ENCODE measurements around the gene HOXB1. TPM values are rescaled to one million over a fixed set of nuclear protein-coding genes. Genes with fewer than 3 reads are reported as not detected.
"Not testable (repeated sequence)": the region's sequence is repeated elsewhere in the genome, so short reads cannot be mapped to it uniquely, and the experiment has no call there.

The HOXB1 gene
- total RNA-seq, 3 donors from 2014 or later = not detected

- Mint-ChIP-seq H3K36me3 (ENCODE audit: insufficient read depth) (no peaks in the 10 kb centered on the region), H3K4me1 (ENCODE audit: low read depth) (peaks cover 41% of the 10 kb centered on the region), H3K4me3 (no peak overlapping the region), H3K9me3 (no peaks in the 10 kb centered on the region), H3K27me3 (ENCODE audit: low read depth) (peaks cover 14% of the 10 kb centered on the region)
- no peak for ATAC-seq
- no peak for DNase-seq
Observed at GRCh38 chr17:48514477-48514876, 16.3 kb downstream of the HOXB1 start.

- Mint-ChIP-seq H3K4me3 (no peak overlapping the region), H3K4me1 (ENCODE audit: low read depth) (peaks cover 41% of the 10 kb centered on the region), H3K9me3 (no peaks in the 10 kb centered on the region)
Observed at GRCh38 chr17:48513666-48514455, 16.9 kb downstream of the HOXB1 start.

DNA sequence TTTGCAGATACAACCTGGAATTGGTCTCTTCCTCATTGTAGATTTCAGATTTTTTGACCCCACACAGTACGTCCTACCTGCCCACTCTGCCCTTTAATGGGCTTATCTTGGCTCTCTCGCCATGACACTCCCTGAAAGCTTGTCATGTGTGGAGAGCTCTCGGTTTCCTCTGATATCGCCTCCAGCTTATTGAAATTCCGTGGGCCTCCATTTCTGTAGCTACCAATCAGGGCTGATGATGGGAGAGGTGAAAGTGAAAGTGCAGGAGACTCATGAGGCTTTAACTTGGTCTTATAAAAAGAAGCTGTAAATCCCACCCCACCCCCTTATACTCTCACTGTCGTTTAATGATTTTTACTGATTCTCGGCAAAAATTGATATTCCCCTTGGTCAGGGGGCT is 17.7 kb downstream of the HOXB1 start:
- no peaks in the 10 kb centered on the region for H3K36me3 Mint-ChIP-seq (ENCODE audit: insufficient read depth)
- peaks cover 41% of the 10 kb centered on the region for H3K4me1 Mint-ChIP-seq (ENCODE audit: low read depth)
- H3K4me3 Mint-ChIP-seq = peak overlapping the region; percentile 59

More at GRCh38 chr17:48513666-48514455, 16.9 kb downstream of the HOXB1 start:
- peaks cover 14% of the 10 kb centered on the region for H3K27me3 Mint-ChIP-seq (ENCODE audit: low read depth)
- ATAC-seq (no peak), DNase-seq (no peak)
- no peaks in the 10 kb centered on the region for H3K36me3 Mint-ChIP-seq (ENCODE audit: insufficient read depth)

DNA sequence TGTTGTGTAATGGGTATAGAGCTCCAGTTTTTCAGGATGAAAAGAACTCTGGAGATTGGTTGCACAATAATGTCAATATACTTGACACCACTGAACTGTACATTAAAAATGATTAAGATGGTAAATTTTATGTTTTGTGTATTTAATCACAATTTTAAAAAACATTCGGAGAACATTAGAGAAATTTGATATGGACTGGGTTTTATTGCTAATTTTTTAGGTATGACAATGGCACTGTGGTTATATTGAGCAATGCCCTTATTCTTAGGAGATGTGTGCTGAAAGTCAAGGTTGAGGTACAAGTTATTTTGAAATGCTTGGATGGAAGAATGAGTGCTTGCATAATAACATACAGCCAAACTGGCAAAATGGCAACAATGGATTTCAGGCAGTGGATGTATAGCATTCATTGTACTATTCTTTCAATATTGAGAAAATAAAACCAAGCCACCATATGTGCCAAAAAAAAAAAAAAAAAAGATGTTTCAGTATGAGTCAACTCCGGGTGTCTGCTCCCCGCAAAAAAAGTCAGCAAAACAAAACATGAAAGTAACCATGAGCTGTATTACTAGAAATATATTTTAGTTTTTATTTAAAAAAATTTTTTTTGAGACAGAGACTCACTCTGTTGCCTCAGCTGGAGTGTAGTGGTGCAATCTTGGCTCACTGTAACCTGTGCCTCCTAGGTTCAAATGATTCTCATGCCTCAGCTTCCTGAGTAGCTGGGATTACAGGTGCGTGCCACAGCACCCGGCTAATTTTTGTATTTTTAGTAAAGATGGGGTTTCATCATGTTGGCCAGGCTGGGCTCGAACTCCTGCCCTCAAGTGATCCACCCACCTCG is 19.8 kb downstream of the HOXB1 start:
- ATAC-seq = peak; percentile 75 to 81
- H3K4me1 Mint-ChIP-seq (ENCODE audit: low read depth) = peaks cover 45% of the 10 kb centered on the region
- no peak for DNase-seq
- H3K27me3 Mint-ChIP-seq (ENCODE audit: low read depth) = peaks cover 10% of the 10 kb centered on the region
- H3K9me3 Mint-ChIP-seq = no peaks in the 10 kb centered on the region
- H3K4me3 Mint-ChIP-seq = peak overlapping the region; percentile 21
- H3K36me3 Mint-ChIP-seq (ENCODE audit: insufficient read depth) = no peaks in the 10 kb centered on the region

More for the DNA sequence above, 17.7 kb downstream of the HOXB1 start:
- H3K9me3 Mint-ChIP-seq = no peaks in the 10 kb centered on the region
- DNase-seq (no peak), ATAC-seq (peak; percentile 33 to 38)
- peaks cover 14% of the 10 kb centered on the region for H3K27me3 Mint-ChIP-seq (ENCODE audit: low read depth)

- Mint-ChIP-seq H3K9me3 (no peaks in the 10 kb centered on the region), H3K4me1 (ENCODE audit: low read depth) (peaks cover 51% of the 10 kb centered on the region), H3K27me3 (ENCODE audit: low read depth) (peaks cover 7% of the 10 kb centered on the region), H3K4me3 (no peak overlapping the region), H3K36me3 (ENCODE audit: insufficient read depth) (no peaks in the 10 kb centered on the region)
- no peak for ATAC-seq
- no peak for DNase-seq
Observed at GRCh38 chr17:48510381-48510760, 20.4 kb downstream of the HOXB1 start.

DNA sequence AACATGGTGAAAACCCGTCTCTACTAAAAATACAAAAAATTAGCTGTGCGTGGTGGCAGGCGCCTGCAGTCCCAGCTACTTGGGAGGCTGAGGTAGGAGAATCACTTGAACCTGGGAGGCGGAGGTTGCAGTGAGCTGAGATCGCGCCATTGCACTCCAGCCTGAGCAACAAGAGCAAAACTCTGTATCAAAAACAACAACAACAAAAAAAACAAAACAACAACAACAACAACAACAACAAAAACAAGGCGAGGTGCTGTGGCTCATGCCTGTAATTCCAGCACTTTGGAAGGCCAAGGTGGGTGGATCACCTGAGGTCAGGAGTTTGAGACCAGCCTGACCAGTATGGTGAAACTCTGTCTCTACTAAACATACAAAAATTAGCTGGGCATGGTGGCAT is 21.1 kb downstream of the HOXB1 start:
- not testable (repeated sequence) for H3K9me3 Mint-ChIP-seq; ATAC-seq; DNase-seq; H3K27me3 Mint-ChIP-seq (ENCODE audit: low read depth); H3K4me3 Mint-ChIP-seq; H3K36me3 Mint-ChIP-seq (ENCODE audit: insufficient read depth)
- peaks cover 54% of the 10 kb centered on the region for H3K4me1 Mint-ChIP-seq (ENCODE audit: low read depth)

DNA sequence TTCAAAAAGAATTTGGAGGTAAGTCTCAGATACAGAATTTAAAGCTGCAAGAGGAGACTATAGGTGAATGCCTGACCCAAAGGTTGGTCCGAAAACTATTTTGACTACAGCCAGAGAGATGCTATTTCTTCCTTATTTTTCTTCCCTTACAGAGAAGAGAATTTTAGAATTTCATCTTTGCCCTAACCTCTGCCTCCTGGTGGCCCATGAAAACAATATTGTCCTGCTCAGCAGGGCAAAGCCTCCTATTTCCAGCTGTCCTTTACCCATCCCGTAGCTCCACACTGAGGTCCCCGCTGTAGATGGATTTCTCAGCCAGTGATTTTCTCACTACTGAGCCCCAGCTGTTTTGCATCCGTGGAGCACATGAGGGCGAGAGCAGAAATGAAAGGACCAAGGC is 24.6 kb downstream of the HOXB1 start:
- DNase-seq (no peak), ATAC-seq (no peak)
- Mint-ChIP-seq H3K4me1 (ENCODE audit: low read depth) (peaks cover 23% of the 10 kb centered on the region), H3K9me3 (no peaks in the 10 kb centered on the region), H3K36me3 (ENCODE audit: insufficient read depth) (no peaks in the 10 kb centered on the region), H3K4me3 (no peak overlapping the region), H3K27me3 (ENCODE audit: low read depth) (peaks cover 7% of the 10 kb centered on the region)

GRCh38 chr17:48505788-48506187 is 25.0 kb downstream of the HOXB1 start:
- ATAC-seq (peak; percentile 85 to 89), DNase-seq (peak; percentile 14)
- Mint-ChIP-seq H3K36me3 (ENCODE audit: insufficient read depth) (no peaks in the 10 kb centered on the region), H3K9me3 (no peaks in the 10 kb centered on the region), H3K4me1 (ENCODE audit: low read depth) (peaks cover 20% of the 10 kb centered on the region), H3K27me3 (ENCODE audit: low read depth) (peaks cover 7% of the 10 kb centered on the region), H3K4me3 (no peak overlapping the region)

DNA sequence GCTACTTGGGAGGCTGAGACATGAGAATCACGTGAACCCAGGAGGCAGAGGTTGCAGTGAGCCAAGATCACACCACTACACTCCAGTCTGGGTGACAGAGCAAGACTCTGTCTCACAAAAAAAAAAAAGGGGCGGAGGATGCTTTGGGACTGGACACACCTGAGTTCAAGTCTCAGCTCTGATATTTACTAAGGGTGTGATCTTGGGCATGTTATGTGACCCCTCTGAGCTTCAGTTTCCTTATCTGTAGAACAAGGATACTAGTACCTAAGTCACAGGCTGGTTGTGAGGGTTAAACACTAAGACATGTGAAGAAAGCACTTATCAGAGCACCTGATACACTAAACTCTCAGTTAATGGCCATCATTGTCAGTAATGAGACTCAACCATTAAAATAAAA is 25.9 kb downstream of the HOXB1 start:
- DNase-seq (no peak), ATAC-seq (no peak)
- Mint-ChIP-seq H3K9me3 (no peaks in the 10 kb centered on the region), H3K4me1 (ENCODE audit: low read depth) (peaks cover 14% of the 10 kb centered on the region), H3K4me3 (no peak overlapping the region), H3K27me3 (ENCODE audit: low read depth) (peaks cover 12% of the 10 kb centered on the region), H3K36me3 (ENCODE audit: insufficient read depth) (no peaks in the 10 kb centered on the region)

- DNase-seq (no peak), ATAC-seq (no peak)
- no peak overlapping the region for H3K4me3 Mint-ChIP-seq
- H3K27me3 Mint-ChIP-seq (ENCODE audit: low read depth) = peaks cover 12% of the 10 kb centered on the region
- H3K4me1 Mint-ChIP-seq (ENCODE audit: low read depth) = peaks cover 14% of the 10 kb centered on the region
- H3K9me3 Mint-ChIP-seq = no peaks in the 10 kb centered on the region
- H3K36me3 Mint-ChIP-seq (ENCODE audit: insufficient read depth) = no peaks in the 10 kb centered on the region
Observed at GRCh38 chr17:48503747-48504146, 27.1 kb downstream of the HOXB1 start.

GRCh38 chr17:48502901-48503300 is 27.9 kb downstream of the HOXB1 start:
- Mint-ChIP-seq H3K27me3 (ENCODE audit: low read depth) (peaks cover 17% of the 10 kb centered on the region), H3K9me3 (no peaks in the 10 kb centered on the region), H3K4me1 (ENCODE audit: low read depth) (peaks cover 14% of the 10 kb centered on the region), H3K36me3 (ENCODE audit: insufficient read depth) (no peaks in the 10 kb centered on the region), H3K4me3 (no peak overlapping the region)
- ATAC-seq = no peak
- DNase-seq = no peak

GRCh38 chr17:48502312-48502711 is 28.5 kb downstream of the HOXB1 start:
- Mint-ChIP-seq H3K36me3 (ENCODE audit: insufficient read depth) (no peaks in the 10 kb centered on the region), H3K4me1 (ENCODE audit: low read depth) (peaks cover 14% of the 10 kb centered on the region), H3K4me3 (no peak overlapping the region), H3K27me3 (ENCODE audit: low read depth) (peaks cover 17% of the 10 kb centered on the region), H3K9me3 (no peaks in the 10 kb centered on the region)
- ATAC-seq = no peak
- DNase-seq = no peak

DNA sequence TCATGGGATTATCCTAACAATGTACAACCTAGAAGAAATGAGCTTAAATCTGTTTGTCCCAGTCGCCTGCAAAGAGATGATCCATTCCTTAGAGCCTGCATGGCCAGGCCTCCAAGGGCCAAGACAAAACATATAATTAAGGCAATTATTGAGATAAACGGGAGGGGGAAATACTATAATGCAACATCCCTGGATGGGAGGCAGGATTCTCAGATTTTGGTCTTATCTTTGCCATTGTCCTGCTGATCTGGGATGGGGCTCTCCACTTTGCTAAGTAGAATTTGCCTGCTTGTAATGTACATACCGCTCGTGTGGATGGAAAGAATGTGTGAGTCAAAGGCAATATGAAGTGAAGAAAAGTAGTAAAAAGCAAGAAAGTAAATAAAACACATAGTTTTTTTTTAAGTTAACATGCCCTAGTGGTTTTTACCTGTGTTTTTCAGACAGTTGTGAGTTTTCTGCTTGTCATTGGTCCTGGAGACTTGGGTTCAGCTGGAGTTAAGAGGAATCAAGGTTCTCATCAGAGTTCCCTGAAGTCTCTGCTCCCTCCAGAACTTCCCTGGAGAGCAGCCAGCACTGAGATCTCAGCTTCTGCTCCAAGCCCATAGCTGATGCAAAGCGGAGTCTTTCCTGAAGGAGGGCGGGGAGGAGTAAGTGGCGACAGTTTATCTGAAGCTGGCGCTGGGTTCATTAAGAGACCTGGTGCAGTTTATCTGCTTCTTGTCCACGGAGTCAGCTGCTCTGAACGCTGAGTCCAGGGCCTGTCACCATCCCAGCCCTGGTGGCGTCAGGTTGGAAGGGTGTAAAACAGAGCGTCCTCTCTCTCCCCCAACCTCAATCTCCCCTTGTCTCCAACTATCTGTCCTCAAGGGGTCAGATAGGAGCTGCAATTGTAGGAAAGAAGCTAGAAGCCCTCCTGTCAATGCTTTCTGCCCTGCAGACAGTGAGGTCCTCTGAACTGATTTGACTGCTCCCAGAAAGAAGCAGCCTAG is 30.1 kb downstream of the HOXB1 start:
- no peak overlapping the region for H3K4me3 Mint-ChIP-seq
- H3K27me3 Mint-ChIP-seq (ENCODE audit: low read depth) = peaks cover 20% of the 10 kb centered on the region
- no peak for ATAC-seq
- peaks cover 7% of the 10 kb centered on the region for H3K4me1 Mint-ChIP-seq (ENCODE audit: low read depth)
- no peak for DNase-seq
- H3K36me3 Mint-ChIP-seq (ENCODE audit: insufficient read depth) = no peaks in the 10 kb centered on the region
- no peaks in the 10 kb centered on the region for H3K9me3 Mint-ChIP-seq
